Epithelial cell of prostate (primary cell): ENCODE measurements around the gene SCPEP1.
"Not testable (repeated sequence)": the region's sequence is repeated elsewhere in the genome, so short reads cannot be mapped to it uniquely, and the experiment has no call there.

Experiments
- DNase-seq: peaks from one replicate; pipeline ENCODE4 v3.0.0-alpha.2; 2011; ENCODE audit warnings: low read depth, low spot score
- H3K27ac ChIP-seq: fragments of 450-650 bp; 2 replicates; pipeline ENCODE4 v1.5.1; 2017; ENCODE audit warnings: mild to moderate bottlenecking

The SCPEP1 gene

GRCh38 chr17:56977673-56978395 is at the start of gene SCPEP1:
TSS of gene SCPEP1 (plus strand) at chr17:56978131. CDS start at chr17:56978160, 29 bp downstream.
- H3K27ac ChIP-seq, result peak within 1 kb of the TSS; percentile 68

GRCh38 chr17:56928586-56928985 is 49.3 kb upstream of the SCPEP1 start:
- no peak overlapping the region for H3K27ac ChIP-seq
- no peak for DNase-seq

More at GRCh38 chr17:56977673-56978395, at the start of gene SCPEP1:
- DNase-seq, result no peak

- no peak for DNase-seq
- H3K27ac ChIP-seq, result no peak overlapping the region
Observed at GRCh38 chr17:56929362-56929969, 48.5 kb upstream of the SCPEP1 start.

- DNase-seq, result no peak
Observed at GRCh38 chr17:56930739-56931337, 47.1 kb upstream of the SCPEP1 start.

GRCh38 chr17:56933151-56933745 is 44.7 kb upstream of the SCPEP1 start:
- no peak for DNase-seq
- H3K27ac ChIP-seq, result no peak overlapping the region

More at GRCh38 chr17:56930739-56931337, 47.1 kb upstream of the SCPEP1 start:
- H3K27ac ChIP-seq, result no peak overlapping the region

- no peak for DNase-seq
Observed at GRCh38 chr17:56933868-56934267, 44.1 kb upstream of the SCPEP1 start.

GRCh38 chr17:56934280-56934679 is 43.7 kb upstream of the SCPEP1 start:
- peak overlapping the region; percentile 24 for H3K27ac ChIP-seq
- peak; percentile 73 for DNase-seq

More at GRCh38 chr17:56933868-56934267, 44.1 kb upstream of the SCPEP1 start:
- H3K27ac ChIP-seq, result peak overlapping the region; percentile 24

GRCh38 chr17:56935461-56935860 is 42.5 kb upstream of the SCPEP1 start:
- H3K27ac ChIP-seq, result no peak overlapping the region
- no peak for DNase-seq

GRCh38 chr17:56936697-56937322 is 41.1 kb upstream of the SCPEP1 start:
- DNase-seq, result peak; percentile 56
- peak overlapping the region; percentile 52 for H3K27ac ChIP-seq

GRCh38 chr17:56937687-56938086 is 40.2 kb upstream of the SCPEP1 start:
- no peak for DNase-seq
- peak overlapping the region; percentile 52 for H3K27ac ChIP-seq

GRCh38 chr17:56938206-56938605 is 39.7 kb upstream of the SCPEP1 start:
- peak overlapping the region; percentile 52 for H3K27ac ChIP-seq
- DNase-seq, result not testable (repeated sequence)

- no peak for DNase-seq
- no peak overlapping the region for H3K27ac ChIP-seq
Observed at GRCh38 chr17:56939869-56940484, 38.0 kb upstream of the SCPEP1 start.

- no peak overlapping the region for H3K27ac ChIP-seq
- DNase-seq, result no peak
Observed at GRCh38 chr17:56943505-56944125, 34.3 kb upstream of the SCPEP1 start.

GRCh38 chr17:56945938-56946505 is 31.9 kb upstream of the SCPEP1 start:
- DNase-seq, result no peak
- H3K27ac ChIP-seq, result no peak overlapping the region

- DNase-seq, result no peak
- H3K27ac ChIP-seq, result peak overlapping the region; percentile 19
Observed at GRCh38 chr17:56947741-56948140, 30.2 kb upstream of the SCPEP1 start.

GRCh38 chr17:56948491-56948890 is 29.4 kb upstream of the SCPEP1 start:
- DNase-seq, result no peak
- H3K27ac ChIP-seq, result peak overlapping the region; percentile 19

- DNase-seq, result no peak
- no peak overlapping the region for H3K27ac ChIP-seq
Observed at GRCh38 chr17:56949595-56949994, 28.3 kb upstream of the SCPEP1 start.

- H3K27ac ChIP-seq, result no peak overlapping the region
- DNase-seq, result no peak
Observed at GRCh38 chr17:56956992-56957391, 20.9 kb upstream of the SCPEP1 start.
